Ovary (tissue), 3 donors: ENCODE measurements around the gene FTL.

ENCODE experiments used
- EP300 ChIP-seq: sonication (generic); formaldehyde crosslinking; IDR thresholded peaks from one replicate; pipeline ENCODE4 v1.6.1; 2017; ENCODE audit warnings: antibody characterized with exemption
- POLR2A ChIP-seq: fragments of 450-650 bp; IDR thresholded peaks from one replicate; pipeline ENCODE4 v1.6.1; 2017; ENCODE audit warnings: antibody characterized with exemption, mild to moderate bottlenecking, moderate library complexity
- TF ChIP-seq, protein P1 (sequence below), 3 donors: fragments of 450-650 bp in 2 of 3; fragments of 200-600 bp in 1 of 3; IDR thresholded peaks; one replicate each; pipeline versions ENCODE4 v1.5.1 to v1.8.0; 2016 to 2022; ENCODE audit warnings: antibody characterized with exemption in 3 of 3, mild to moderate bottlenecking in 1 of 3
- donor health status: DM: no; HTN: no; CAD: no.

DNA sequence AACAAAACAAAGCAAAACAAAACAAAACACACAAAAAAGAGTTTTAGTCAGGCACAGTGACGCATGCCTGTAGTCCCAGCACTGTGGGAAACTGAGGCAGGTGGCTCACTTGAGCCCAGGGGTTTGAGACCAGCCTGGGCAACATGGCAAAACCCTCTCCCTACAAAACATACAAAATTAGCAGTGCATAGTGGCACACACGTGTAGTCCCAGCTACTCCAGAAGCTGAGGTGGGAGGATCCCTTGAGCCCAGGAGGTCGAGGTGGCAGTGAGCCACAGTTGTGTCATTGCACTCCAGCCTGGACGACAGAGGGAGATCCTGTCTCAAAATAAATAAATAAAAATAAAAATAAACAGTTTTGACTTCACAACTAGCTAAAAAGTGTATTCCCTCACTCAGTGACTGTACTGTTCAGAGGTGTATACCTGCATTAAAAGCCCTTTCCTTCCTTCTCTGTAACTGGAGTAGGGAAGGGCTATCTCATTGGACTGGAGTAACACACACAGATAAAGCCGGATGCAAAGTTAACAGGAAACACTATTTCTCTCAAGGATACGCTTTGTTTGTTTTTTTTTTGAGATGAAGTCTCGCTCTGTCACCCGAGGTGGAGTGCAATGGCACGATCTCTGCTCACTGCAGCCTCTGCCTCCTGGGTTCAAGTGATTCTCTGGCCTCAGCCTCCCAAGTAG lies 14.1 kb upstream of the FTL start:
- TF ChIP-seq POLR2A (no peak), EP300 (no peak)
- TF ChIP-seq, protein P1, sequence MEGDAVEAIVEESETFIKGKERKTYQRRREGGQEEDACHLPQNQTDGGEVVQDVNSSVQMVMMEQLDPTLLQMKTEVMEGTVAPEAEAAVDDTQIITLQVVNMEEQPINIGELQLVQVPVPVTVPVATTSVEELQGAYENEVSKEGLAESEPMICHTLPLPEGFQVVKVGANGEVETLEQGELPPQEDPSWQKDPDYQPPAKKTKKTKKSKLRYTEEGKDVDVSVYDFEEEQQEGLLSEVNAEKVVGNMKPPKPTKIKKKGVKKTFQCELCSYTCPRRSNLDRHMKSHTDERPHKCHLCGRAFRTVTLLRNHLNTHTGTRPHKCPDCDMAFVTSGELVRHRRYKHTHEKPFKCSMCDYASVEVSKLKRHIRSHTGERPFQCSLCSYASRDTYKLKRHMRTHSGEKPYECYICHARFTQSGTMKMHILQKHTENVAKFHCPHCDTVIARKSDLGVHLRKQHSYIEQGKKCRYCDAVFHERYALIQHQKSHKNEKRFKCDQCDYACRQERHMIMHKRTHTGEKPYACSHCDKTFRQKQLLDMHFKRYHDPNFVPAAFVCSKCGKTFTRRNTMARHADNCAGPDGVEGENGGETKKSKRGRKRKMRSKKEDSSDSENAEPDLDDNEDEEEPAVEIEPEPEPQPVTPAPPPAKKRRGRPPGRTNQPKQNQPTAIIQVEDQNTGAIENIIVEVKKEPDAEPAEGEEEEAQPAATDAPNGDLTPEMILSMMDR (IDR thresholded peaks at IDR 0.05) = no peak
